ENCODE data around the gene RABGGTA.
"Not testable (repeated sequence)": the region's sequence is repeated elsewhere in the genome, so short reads cannot be mapped to it uniquely, and the experiment has no call there.

Gene RABGGTA

GRCh38 chr14:24226473-24226872 lies 44.9 kb downstream of the RABGGTA start:
- no peak for ATAC-seq (ENCODE audit: low read depth)
- TF ChIP-seq CTCF (IDR thresholded peaks at IDR 0.05; ENCODE audit: poor library complexity, severe bottlenecking) = no peak
- Histone ChIP-seq H3K27ac (ENCODE audit: poor library complexity, severe bottlenecking) (peak overlapping the region; percentile 87), H3K4me3 (ENCODE audit: severe bottlenecking) (no peak overlapping the region), H3K36me3 (ENCODE audit: low read depth) (peaks cover 67% of the 10 kb centered on the region), H3K27me3 (ENCODE audit: insufficient read depth, poor library complexity, severe bottlenecking) (no peaks in the 10 kb centered on the region), H3K4me1 (ENCODE audit: insufficient read depth, poor library complexity, severe bottlenecking) (peaks cover 42% of the 10 kb centered on the region), H3K9me3 (ENCODE audit: severe bottlenecking) (no peaks in the 10 kb centered on the region)
- DNase-seq (ENCODE audit: low spot score) = no peak

GRCh38 chr14:24224618-24225071 lies 46.8 kb downstream of the RABGGTA start:
- no peak for DNase-seq (ENCODE audit: low spot score)
- peaks cover 71% of the 10 kb centered on the region for H3K36me3 ChIP-seq (ENCODE audit: low read depth)
- no peaks in the 10 kb centered on the region for H3K9me3 ChIP-seq (ENCODE audit: severe bottlenecking)
- peak; percentile 98 for ATAC-seq (ENCODE audit: low read depth)
- peaks cover 39% of the 10 kb centered on the region for H3K4me1 ChIP-seq (ENCODE audit: insufficient read depth, poor library complexity, severe bottlenecking)
- no peak overlapping the region for H3K4me3 ChIP-seq (ENCODE audit: severe bottlenecking)
- no peaks in the 10 kb centered on the region for H3K27me3 ChIP-seq (ENCODE audit: insufficient read depth, poor library complexity, severe bottlenecking)
- TF ChIP-seq CTCF (IDR thresholded peaks at IDR 0.05; ENCODE audit: poor library complexity, severe bottlenecking) = no peak
- peak overlapping the region; percentile 87 for H3K27ac ChIP-seq (ENCODE audit: poor library complexity, severe bottlenecking)

GRCh38 chr14:24222987-24223386 lies 48.4 kb downstream of the RABGGTA start:
- Histone ChIP-seq H3K4me1 (ENCODE audit: insufficient read depth, poor library complexity, severe bottlenecking) (peaks cover 35% of the 10 kb centered on the region), H3K36me3 (ENCODE audit: low read depth) (peaks cover 69% of the 10 kb centered on the region), H3K27ac (ENCODE audit: poor library complexity, severe bottlenecking) (peak overlapping the region; percentile 87)
- not testable (repeated sequence) for DNase-seq (ENCODE audit: low spot score); H3K9me3 ChIP-seq (ENCODE audit: severe bottlenecking); ATAC-seq (ENCODE audit: low read depth); H3K4me3 ChIP-seq (ENCODE audit: severe bottlenecking); H3K27me3 ChIP-seq (ENCODE audit: insufficient read depth, poor library complexity, severe bottlenecking)

- no peak for ATAC-seq (ENCODE audit: low read depth)
- TF ChIP-seq CTCF (IDR thresholded peaks at IDR 0.05; ENCODE audit: poor library complexity, severe bottlenecking) = no peak
- H3K4me1 ChIP-seq (ENCODE audit: insufficient read depth, poor library complexity, severe bottlenecking) = peaks cover 14% of the 10 kb centered on the region
- H3K36me3 ChIP-seq (ENCODE audit: low read depth) = peaks cover 56% of the 10 kb centered on the region
- no peak for DNase-seq (ENCODE audit: low spot score)
- H3K27ac ChIP-seq (ENCODE audit: poor library complexity, severe bottlenecking) = no peak overlapping the region
- H3K27me3 ChIP-seq (ENCODE audit: insufficient read depth, poor library complexity, severe bottlenecking) = no peaks in the 10 kb centered on the region
- H3K4me3 ChIP-seq (ENCODE audit: severe bottlenecking) = no peak overlapping the region
- H3K9me3 ChIP-seq (ENCODE audit: severe bottlenecking) = no peaks in the 10 kb centered on the region
Observed at GRCh38 chr14:24219521-24219920, 51.9 kb downstream of the RABGGTA start.

- TF ChIP-seq CTCF (IDR thresholded peaks at IDR 0.05; ENCODE audit: poor library complexity, severe bottlenecking) = no peak
- no peak overlapping the region for H3K27ac ChIP-seq (ENCODE audit: poor library complexity, severe bottlenecking)
- no peak overlapping the region for H3K4me3 ChIP-seq (ENCODE audit: severe bottlenecking)
- ATAC-seq (ENCODE audit: low read depth) (no peak), DNase-seq (ENCODE audit: low spot score) (no peak)
- H3K27me3 ChIP-seq (ENCODE audit: insufficient read depth, poor library complexity, severe bottlenecking) = no peaks in the 10 kb centered on the region
- H3K36me3 ChIP-seq (ENCODE audit: low read depth) = peaks cover 57% of the 10 kb centered on the region
- H3K4me1 ChIP-seq (ENCODE audit: insufficient read depth, poor library complexity, severe bottlenecking) = peaks cover 11% of the 10 kb centered on the region
- no peaks in the 10 kb centered on the region for H3K9me3 ChIP-seq (ENCODE audit: severe bottlenecking)
Observed at GRCh38 chr14:24219080-24219479, 52.3 kb downstream of the RABGGTA start.

- DNase-seq (ENCODE audit: low spot score); H3K27me3 ChIP-seq (ENCODE audit: insufficient read depth, poor library complexity, severe bottlenecking); H3K4me3 ChIP-seq (ENCODE audit: severe bottlenecking); H3K9me3 ChIP-seq (ENCODE audit: severe bottlenecking); ATAC-seq (ENCODE audit: low read depth): not testable (repeated sequence)
- Histone ChIP-seq H3K27ac (ENCODE audit: poor library complexity, severe bottlenecking) (peak overlapping the region; percentile 82), H3K36me3 (ENCODE audit: low read depth) (peaks cover 52% of the 10 kb centered on the region), H3K4me1 (ENCODE audit: insufficient read depth, poor library complexity, severe bottlenecking) (peaks cover 13% of the 10 kb centered on the region)
Observed at GRCh38 chr14:24216876-24217275, 54.5 kb downstream of the RABGGTA start.
